HG03280 (cell line): ENCODE measurements around the gene OPCML.

Experiments used
- ATAC-seq: cut with Tn5 transposase; IDR thresholded peaks from one replicate; pipeline ENCODE4 v1.9.1; 2021; ENCODE audit warnings: mild to moderate bottlenecking, moderate library complexity; ENCODE audit not compliant: unreplicated experiment

OPCML gene

DNA sequence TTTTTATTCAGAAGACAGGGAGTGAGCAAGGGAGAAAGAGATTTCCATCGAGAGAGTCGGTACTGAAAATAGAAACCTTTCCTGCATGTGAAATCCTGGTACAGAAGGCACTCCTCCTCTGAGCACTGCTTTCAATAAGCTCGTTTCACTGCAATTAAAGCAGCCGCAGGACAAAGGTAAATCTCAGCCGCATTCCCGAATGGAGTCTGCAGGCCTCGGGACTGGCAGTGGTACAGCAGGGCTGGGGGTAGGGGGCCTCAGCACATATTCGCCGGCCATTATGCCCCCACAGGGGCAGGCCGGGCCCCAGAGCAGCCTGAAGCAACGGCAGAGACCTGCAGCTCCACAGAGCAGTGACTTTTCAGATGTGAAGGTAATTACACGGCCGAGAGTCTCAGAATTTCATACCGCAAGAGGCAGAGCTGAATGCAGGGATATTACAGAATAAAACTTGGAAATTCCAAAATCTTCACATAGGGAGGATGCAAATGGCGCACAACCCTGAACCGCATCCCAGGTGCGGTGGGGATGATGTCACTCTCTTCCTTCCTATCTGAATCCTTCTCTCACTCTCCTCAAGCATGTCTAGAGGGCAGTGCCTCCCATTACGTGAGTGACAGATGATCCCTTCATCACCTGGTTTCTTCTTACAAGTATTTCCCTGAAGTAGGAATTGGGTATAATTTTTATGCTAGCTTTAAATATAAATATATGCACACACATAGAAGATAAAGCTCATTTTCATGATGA, 622.1 kb downstream of the OPCML start:
- ATAC-seq, result no peak

DNA sequence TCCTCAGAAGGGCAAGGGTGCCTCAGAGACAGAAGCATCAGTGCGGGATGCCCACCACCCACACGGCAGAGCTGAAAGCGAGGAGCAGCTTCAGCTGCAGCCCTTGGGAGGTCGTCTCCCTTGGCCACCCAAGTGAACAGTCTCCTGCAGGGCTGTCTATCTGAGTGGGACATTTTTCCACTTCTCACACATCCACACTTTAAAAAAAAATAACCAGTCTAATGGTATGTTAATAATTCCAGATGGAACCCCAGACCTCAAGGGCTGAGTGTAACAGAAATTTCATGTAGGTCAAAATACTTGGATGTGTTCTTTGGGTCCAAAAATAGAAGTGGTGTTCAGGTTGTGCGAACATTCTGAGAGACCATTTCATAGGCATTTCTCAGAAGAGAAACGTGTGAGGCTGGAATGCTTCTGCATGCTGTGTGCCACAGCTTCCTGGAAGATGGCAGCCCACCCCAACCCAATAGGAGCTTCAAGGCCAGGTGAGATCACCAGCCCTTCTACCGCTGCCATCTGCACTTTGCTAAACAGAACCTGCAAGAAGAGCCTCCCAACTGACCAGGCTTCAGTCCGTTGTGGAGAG, 623.2 kb downstream of the OPCML start:
- ATAC-seq, result no peak

DNA sequence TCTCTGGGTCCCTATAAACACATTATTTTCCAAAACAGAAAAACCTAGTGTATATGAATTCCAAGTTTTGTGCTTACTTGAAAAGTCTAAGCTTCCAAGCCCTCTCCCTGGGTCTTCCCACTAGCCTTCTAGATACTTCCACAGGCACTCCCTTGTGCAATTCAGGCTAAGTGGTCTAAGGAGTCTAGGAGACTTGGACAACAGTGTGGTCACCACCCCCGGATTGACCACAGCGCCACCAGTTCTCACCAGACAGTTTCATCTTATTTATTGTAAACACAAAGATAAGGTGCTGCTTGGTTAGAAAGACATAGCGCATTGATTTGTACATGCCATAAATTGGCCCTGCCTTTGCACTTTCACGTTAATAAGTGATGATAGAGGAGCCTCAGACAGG, 623.9 kb downstream of the OPCML start:
- no peak for ATAC-seq

DNA sequence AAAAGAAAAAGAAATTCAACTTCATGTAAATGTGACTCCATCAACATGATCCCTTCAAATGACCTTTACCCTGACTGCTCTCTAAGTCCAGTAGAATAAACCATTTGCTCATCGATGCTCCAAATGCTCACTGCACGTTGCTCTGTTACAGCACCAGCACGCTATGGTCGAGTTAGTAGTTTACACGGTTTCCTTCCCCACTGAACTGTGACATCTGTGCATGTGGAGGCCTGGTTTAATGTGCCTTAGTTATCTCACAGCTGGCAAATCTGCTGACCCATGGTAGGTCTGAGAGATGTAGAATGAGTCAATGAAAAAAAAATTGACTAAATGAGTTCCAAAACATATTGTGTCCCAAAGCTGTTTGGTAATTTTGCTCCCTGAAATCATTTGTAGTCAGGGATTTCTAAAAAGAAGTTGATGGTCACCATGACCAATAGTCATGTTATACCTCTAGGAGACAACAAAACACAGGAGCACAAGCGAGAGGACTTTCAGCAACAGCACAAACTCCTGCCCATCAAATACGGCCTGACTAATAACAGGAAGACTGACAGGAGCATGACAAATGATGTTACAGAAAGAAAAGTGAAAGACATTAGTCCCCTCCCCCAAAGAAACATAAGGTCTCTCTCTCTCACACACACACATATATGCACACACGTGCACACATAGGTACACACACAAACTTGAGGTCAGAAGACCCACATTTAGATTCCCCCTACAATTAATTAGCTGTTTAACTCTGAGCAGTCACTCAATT, 624.5 kb downstream of the OPCML start:
- no peak for ATAC-seq

DNA sequence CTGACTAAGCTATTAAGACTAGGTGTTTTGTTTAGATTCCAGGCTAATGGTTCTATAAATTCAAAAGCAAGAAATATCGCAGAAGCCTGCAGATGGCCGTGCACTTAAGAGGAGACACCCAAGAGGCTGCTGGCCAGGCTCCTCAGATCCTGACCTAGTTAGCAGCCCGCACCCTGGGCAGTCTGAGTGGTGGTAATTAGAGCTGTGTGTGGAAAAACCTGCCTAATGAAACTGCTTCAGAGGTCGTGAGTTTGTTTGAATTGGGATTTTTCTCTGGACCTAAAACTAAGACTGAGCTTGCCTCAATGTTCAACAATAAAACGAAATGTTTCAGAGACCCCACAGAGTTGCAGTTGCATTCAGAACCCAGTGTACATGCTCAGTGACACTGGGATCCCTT, 627.7 kb downstream of the OPCML start:
- no peak for ATAC-seq

DNA sequence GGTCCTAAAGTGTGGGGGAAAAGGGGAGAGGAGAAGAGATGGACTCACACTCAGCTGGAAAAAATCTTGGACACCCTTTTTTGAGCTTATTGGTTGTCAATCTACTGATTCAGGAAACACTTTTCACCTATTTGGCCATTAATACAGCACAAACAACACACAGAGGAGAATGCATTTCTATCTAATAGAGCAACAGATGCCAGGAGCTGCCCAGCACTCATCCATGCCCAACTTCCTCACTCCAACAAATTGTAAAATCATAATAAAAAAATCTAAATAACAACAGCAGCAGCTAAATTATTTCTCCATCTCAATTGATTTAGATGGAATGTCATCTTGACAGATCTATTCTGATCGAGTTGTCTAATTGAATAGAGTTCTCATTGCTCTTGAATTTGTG, 628.2 kb downstream of the OPCML start:
- ATAC-seq, result no peak

DNA sequence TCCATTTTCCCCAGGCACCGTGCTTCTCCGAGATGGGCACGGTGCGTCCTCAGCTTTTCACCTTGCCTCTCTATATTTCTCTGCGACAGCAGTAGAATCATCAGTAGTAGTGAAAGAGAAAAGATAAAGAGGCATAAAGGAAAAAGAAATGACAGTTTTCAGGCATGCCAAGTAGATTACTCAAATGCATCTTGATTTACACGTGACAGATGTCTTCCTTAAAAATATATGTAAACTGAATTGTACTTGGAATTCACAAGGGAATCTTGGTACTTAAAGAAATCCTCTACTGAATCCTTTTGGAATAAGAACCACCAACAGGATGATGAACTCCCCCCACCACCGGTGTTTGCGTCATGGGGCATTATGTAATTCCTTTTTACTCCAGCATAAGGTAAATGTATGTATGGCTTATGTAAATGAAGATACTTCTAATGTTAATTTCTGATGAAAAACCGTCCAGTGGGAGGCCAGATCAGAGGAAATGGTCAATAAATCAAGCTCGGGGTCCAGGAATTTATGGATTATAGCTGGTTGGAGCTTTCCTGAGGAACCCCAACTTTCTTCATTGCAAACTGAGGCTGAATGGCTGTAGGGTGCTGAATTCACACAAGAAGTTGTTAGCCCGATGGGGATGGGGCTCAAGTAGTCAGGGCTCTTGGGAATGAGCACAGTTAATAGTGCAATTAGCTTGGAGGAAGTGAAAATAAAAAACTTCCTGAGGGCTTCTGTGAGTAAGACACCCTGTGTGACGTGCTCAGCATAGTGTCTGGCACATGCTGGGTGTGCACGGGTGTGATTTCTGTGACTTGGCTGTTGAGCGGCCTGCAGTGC, 630.4 kb downstream of the OPCML start:
- no peak for ATAC-seq

DNA sequence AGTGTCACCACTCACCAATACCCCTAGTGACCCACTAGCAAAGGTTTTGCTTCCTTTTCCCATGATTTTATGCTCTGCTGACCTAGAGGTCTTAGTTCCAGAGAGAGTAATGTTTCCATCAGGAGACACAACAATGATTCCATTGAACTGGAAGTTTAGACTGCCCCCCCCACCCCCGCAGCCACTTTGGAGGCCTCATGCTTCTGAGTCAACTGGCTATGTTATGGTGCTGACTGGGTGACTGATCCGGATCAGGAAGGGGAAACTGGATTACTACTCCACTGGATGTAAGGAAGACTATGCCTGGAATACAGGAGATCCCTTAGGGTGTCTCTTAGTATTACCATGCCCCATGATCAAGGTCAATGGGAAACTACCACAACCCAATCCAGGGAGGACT, 633.6 kb downstream of the OPCML start:
- no peak for ATAC-seq

DNA sequence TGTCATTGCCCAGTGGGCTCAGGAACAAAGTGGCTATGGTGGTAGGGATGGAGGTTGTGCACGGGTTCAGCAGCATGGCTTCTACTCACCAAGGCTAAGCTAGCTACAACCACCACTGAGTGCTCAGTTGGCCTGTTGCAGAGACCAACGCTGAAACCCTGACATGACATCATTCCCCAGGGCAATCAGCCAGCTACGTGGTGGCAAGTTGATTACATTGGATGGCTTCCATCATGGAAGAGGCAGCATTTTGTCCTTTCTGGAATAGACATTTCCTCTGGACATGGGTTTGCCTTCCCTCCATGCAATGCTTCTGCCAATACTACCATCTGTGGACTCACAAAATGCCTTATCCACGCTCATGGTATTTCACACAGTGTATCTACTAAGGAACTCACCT, 634.3 kb downstream of the OPCML start:
- ATAC-seq, result no peak

DNA sequence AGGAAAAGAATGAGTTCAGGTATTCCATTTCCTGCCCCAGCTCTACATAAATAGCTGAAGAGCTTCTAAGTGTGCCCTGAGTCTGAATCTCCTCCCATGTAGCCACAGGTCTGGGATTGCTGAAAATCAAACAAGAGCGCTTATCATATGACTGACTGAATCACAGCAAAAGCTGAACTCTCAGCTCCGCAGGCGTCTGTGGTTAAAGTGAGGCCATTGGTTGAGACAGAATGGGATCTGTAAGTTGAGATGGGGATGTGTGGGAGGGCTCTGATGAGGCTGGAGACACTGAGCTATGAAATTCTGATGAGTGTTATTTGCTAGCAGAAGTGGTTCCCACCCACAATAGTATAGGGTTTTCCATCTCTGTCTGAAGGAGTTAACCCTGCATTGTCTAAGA, 637.0 kb downstream of the OPCML start:
- no peak for ATAC-seq

DNA sequence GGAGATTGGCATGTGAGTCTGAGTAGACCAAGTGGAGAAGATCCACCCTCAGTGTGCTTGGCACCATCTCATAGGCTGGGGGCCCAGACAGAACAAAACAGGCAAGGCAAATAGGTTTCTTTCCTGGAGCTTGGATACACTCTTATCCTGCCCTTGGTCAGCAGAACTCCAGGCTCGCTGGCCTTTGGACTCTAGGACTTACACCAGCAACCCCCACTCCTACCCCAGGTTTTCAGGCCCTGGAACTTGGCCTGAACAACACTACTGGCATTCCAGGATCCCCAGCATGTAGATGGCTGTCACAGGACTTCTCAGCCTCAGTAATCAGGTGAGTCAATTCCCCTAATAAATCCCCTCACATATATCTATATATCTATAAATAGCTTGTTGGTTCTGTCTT, 637.7 kb downstream of the OPCML start:
- no peak for ATAC-seq

DNA sequence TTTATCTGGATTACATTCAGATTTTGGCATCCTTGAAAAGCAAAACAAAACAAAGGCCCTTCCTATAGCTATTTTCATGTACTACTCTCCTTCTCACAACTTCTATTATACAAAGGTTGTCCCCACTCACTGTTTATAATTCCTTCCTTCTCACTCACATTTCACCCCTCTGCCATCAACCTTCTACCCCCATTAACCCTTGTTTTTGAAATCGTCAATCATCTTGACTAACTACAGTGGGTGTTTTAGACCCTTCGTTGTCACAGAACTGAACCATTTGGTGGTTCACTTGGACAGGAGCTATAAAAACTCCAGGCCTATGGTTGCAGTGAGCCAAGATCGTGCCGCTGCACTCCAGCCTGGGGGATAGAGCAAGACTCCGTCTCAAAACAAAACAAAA, 639.4 kb downstream of the OPCML start:
- no peak for ATAC-seq

DNA sequence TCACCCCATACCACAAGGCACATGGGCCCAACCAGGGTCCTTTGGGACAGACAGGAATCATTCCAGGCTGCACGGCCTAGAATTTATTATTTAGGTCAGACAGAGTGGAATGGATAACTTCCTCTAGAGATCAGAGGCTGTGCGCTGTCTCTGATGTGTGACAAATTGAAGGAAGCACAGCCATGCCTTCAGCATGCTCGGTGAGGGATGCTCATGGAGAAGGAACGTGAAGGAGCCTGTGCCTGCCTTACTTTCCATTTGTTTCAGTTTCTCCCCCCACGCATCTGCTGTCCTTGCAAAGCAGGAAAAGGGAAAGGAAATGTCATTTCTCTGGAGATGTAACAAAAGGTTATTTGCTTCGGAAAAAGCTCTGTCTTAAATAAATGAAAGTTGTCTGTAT, 644.1 kb downstream of the OPCML start:
- ATAC-seq, result no peak

DNA sequence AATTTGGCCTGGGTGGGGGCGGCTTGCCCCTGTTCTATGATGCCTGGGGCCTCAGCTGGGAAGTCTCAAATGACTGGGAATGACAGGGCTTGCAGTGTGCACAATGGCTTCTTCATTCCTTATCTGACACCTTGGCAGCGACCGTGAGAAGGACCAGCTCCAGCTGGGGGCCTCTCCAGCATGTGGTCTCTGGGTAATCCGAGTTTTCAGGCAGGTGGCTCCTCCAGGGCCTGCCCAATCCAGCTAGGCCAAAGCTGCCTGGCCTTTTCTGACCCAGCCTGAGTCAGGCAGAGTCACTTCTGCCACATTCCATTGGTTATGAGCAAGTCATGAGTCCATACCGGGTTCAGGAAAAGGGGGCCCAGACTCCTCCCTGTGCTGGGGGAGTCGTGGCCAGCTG, 646.0 kb downstream of the OPCML start:
- no peak for ATAC-seq

DNA sequence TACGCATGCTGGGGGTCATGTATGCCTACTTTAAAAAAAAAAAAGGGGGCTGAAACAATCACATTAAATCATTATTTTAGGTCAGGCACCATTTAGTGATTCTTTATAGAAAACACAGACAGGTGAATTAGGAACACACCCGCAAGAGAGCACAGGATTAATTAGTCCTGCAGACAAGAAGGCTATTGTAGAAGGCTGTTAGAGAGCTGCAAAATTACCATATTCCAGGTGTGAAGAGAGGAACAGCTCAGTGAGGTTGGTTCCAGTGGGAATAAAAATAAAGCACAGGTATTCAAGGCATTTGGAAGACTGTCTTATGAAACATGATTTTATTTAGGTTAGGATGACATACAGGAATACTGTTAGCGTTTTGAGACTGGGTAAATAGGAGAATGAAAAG, 649.1 kb downstream of the OPCML start:
- no peak for ATAC-seq

DNA sequence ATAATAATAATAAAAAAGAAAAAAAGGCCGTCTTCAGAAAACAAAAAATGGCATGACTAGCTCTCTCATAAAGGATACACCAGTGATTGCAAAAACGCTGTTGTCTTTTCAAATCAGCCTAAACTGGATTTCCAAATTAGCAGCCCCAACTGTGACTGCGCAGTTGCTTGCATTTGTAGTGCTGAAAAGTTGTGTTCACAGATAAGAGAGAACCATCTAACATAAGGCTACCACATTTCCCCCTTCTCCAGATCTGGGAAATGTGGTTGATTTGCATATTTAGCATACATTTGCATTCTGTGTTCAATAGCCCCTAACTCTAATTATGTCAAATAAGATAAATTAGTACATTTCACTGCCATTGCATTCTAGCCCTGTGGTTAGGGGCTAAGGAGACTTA, 650.7 kb downstream of the OPCML start:
- no peak for ATAC-seq

DNA sequence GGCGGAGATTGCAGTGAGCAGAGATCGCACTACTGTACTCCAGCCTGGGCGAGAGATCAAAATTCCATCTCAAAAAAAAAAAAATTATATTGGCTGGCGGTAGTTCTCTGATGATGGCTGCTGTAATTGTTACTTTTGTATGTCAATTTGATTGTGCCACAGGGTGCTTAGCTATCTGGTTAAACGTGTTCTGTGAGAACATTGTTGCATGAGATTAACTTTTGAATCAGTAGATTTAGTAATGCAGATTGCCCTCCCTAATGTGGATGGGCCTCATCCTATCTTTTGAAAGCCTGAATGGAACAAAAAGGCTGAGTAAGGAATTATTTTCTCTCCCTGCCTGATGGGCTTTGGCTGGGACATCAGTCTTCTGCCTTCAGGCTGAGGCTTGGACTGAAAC, 654.2 kb downstream of the OPCML start:
- ATAC-seq, result no peak

DNA sequence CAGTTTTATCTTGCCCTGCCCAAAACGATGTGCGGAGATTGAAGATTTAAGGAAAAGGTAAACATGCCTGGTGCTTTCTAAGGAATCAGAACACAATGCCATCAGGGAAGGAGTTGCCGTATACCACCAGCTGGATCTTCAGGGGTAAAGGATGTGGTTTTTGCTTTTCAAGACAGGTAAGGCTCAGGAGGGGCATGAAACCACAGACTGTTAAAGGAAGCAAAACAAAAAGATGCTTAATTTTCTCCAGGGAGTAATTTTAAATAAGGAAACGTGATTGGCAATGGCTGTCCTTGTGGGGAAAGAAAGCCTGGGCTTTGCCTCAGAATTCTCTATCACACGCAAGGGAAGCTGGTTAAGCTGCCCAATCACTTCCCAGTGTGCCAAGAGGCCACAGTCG, 655.6 kb downstream of the OPCML start:
- no peak for ATAC-seq

DNA sequence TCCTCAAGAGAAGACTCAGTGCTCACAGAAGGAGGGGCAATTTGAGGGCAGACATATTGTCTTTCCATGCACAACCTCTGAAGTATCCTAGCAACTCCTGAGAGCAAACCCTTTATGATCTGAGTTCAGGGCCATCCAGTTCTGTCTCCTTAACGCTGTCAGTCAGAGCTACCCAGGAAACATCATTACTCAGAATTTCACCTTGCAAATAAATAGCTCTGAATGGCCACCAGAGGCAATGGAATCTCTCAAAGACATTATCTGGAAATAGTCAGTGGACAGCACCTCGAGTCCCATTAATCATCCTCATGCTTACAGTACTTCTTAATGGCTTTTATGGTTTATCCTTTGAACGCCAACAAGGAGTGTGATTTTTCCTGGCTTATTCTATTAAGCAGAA, 656.1 kb downstream of the OPCML start:
- ATAC-seq, result no peak

DNA sequence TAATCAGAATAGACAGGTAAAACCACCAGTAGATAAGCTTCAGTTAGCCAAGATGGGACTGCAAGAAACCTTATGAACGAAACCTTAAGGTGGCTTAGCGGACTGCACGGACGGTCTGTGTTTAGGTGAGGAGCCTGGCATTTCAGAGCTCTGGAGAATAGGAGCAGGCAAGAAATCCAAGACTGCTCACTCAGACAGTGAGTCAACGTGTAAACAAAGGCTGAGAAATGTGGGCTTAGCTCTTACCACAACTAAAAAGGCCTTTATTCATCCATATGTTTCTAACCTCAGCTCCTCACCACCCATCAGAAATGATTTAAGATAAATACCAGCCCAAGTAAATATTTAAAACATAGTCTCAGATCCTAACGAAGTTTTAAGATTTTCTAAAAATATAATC, 657.7 kb downstream of the OPCML start:
- ATAC-seq, result no peak

DNA sequence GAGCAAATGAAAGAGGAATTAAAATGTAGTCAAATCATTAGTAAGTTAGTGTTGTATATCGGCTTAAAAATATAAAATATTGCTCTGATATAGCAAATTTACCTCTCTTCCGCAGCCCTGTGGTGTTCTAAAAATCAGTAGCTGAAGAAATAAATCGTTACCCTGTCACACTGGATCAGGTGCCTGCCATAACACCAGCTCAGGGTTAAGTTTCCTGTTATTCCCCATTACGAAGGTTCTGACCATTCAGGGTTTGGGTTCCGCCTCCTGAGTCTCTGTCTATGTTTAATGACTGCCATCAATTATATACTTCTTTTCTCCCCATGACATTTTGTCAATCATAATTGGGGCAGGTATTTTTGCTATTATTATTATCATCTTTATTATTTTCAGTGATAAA, 658.5 kb downstream of the OPCML start:
- no peak for ATAC-seq
